ENCODE results near the gene MED13L.
"Not testable (repeated sequence)": the region's sequence is repeated elsewhere in the genome, so short reads cannot be mapped to it uniquely, and the experiment has no call there.

MED13L gene

GRCh38 chr12:116247377-116247776 is 30.1 kb downstream of the MED13L start:
- no peak for DNase-seq (ENCODE audit: low read depth in 2 of 2)

DNA sequence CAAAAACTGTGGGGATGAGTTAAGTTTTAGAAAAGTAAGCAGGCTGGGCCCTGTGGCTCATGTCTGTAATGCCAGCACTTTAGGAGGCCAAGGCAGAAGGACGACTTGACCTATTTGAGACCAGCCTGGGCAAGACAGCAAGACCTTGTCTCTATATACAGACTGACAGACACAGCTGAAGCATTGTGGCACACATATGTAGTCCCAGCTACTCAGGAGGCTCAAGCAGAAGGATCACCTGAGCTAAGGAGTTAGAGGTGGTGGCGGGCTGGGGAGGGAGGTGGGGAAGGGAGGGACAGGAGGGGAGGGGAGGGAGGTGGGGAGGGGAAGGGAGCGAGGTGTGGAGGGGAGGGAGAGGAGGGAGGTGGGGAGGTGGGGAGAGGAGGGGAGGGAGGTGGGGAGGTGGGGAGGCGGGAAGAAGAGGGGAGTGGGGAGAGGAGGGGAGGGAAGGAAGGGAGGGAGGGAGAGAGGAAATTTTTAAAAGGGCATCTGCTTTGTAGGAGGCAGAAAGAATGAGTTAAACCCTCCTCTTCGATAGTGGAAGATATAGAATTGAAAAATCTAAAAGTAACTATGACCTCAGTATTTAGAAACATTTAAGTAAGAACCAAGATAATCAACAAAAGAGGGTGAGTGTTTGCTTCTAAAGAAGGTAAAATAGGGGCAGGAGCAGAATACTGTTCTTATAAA is 30.9 kb downstream of the MED13L start:
- DNase-seq (ENCODE audit: low read depth in 2 of 2) = no peak

GRCh38 chr12:116245189-116245588 is 32.3 kb downstream of the MED13L start:
- DNase-seq (ENCODE audit: low read depth in 2 of 2) = no peak

DNA sequence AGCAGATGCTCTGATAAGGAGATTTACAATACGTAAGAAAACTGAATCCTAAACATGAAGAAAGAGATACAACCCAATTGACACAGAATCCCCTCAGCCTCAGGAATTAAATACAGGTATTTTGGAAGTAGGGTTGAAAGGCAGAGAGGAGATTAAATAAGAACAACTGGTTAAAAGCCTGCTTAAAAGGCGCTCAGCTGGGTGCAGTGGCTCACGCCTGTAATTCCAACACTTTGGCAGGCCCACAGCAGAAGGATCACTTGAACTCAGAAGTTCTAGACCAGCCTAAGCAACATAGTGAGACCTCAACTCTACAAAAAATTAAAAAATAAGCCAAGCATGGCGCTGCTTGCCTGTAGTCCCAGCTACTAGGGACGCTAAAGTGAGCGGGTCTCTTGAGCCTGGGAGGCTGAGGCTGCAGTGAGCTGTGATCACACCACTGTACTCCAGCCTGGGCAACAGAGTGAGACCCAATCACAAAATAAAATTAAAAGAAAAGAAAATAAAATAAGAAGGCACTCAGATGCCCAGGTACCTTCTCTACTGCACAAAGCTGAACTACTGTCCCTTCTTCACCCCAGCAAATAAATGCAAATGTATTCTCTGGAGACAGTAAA is 32.9 kb downstream of the MED13L start:
- no peak for DNase-seq (ENCODE audit: low read depth in 2 of 2)

DNA sequence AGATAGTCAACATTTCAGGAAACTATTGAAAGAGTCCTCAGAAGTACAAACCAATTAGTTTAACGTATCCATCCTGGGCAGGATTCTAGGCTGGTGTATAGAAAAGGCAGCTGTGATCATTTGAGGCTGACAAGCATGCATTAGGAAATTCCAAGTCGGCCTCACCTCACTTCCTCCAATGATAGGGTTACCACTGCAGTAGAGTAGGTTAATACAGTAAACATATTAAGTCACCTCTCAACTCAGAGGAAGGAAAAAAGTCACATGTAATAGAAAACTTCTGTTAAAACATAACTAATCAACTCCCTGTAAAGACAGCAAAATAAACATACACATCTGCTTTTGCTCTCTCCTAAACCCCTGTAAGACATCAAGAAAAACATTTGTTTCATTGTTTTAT is 33.5 kb downstream of the MED13L start:
- no peak for DNase-seq (ENCODE audit: low read depth in 2 of 2)

GRCh38 chr12:116242740-116243139 is 34.8 kb downstream of the MED13L start:
- DNase-seq (ENCODE audit: low read depth in 2 of 2) = no peak

- DNase-seq (ENCODE audit: low read depth in 2 of 2) = no peak
Observed at GRCh38 chr12:116241157-116241759, 36.2 kb downstream of the MED13L start.

GRCh38 chr12:116238570-116239119 is 38.8 kb downstream of the MED13L start:
- not testable (repeated sequence) for DNase-seq (ENCODE audit: low read depth in 2 of 2)

GRCh38 chr12:116238149-116238548 is 39.3 kb downstream of the MED13L start:
- no peak for DNase-seq (ENCODE audit: low read depth in 2 of 2)

GRCh38 chr12:116236976-116237375 is 40.5 kb downstream of the MED13L start:
- no peak for DNase-seq (ENCODE audit: low read depth in 2 of 2)

DNA sequence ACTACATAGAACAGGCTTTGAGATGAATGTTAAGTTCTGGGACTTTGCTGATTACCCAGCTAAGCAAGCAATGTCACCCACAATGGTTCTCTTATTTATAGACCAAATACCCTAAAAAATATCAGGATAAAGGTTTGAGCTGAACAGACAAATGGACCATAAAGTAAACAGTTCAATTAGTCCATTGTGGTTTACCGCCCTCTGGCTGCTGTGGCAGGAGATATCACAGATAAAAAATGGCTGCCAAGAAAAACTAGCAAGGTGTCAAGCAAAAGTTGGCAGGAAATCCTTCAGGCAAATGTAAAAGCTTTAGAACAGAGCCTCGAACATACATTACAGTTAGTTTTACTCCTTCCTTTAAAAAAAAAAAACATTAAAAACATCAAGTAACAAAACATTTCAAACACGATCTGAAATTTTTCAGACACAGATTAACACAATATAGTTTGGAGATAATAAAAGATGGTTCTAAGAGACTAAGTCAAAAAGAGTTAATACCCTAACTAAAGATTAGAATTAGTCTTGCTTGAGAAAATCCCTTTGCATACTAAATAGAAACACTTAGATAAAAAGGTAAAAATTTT is 41.3 kb downstream of the MED13L start:
- DNase-seq (ENCODE audit: low read depth in 2 of 2) = peak; percentile 4 to 15

GRCh38 chr12:116234148-116234547 is 43.3 kb downstream of the MED13L start:
- DNase-seq (ENCODE audit: low read depth in 2 of 2) = not testable (repeated sequence)

DNA sequence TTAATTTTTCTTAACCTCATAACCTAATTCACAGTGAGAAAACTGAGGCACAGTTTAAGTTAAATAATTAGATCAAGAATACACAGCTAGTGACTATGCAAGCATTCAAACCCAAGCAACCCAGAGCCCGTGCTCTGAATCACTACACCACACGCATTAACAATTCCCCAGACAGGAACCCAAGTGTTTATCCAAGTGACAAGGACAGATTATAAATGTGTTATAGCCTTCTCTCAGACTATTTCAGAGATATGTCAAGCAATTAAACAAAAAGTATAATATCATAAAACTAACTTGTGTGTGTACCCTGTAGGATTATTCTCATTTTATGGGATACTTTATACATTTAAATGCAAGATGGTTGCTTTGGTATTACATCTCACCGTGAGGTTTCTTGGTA is 43.8 kb downstream of the MED13L start:
- no peak for DNase-seq (ENCODE audit: low read depth in 2 of 2)

- no peak for DNase-seq (ENCODE audit: low read depth in 2 of 2)
Observed at GRCh38 chr12:116227811-116228210, 49.7 kb downstream of the MED13L start.

DNA sequence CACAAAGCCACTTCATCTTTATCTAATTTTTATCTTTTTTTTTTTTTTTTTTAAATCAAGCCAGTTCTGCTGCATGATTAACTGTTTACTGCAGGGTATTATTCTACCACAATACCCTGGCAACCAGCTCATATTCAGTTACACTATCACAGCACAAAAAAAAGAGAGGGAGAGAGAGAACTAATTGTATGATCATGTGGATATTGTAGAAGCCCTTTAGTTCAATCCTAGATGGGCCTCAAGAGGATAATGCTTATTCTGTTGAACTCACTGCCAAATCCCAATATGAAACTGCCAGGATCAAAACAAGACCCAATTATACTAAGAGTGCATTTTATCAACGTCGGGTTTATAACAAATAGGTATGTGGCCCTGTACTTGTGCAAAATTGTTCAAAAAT is 51.5 kb downstream of the MED13L start:
- no peak for DNase-seq (ENCODE audit: low read depth in 2 of 2)

- DNase-seq (ENCODE audit: low read depth in 2 of 2) = no peak
Observed at GRCh38 chr12:116222358-116222757, 55.1 kb downstream of the MED13L start.

- no peak for DNase-seq (ENCODE audit: low read depth in 2 of 2)
Observed at GRCh38 chr12:116220756-116221155, 56.7 kb downstream of the MED13L start.

- no peak for DNase-seq (ENCODE audit: low read depth in 2 of 2)
Observed at GRCh38 chr12:116217045-116217735, 60.3 kb downstream of the MED13L start.

DNA sequence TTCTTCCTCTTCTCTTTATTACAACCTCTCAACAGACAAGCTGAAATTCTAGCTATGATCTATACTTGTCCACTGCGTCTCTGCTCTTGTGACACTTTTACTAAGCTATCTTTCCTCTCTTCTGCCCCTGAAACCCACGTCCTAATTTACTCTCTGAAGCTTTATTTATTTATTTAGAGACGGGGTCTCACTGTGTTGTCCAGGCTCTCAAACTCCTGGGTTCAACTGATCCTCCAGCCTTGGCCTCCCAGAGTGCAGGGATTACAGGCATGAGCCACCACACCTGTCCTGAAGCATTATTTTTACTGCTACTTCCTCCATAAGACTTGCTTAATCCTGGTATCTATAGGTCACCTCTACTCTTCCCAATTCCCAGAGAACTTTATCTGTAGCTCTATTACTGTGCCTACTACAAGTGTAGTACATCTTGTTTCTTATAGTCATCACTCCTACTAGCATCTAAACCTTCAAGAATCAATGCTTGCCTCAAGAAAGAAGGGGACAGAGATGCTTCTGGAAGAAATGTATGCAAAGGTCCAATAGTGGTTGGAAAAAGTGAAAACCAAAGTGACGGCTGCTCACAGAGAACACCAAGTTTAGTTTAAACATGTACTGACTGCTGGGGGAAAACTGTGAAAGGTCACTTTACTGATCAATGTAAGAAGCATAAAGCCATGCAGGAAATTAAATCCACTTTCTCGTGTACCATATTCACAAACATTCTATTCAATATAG is 61.3 kb downstream of the MED13L start:
- no peak for DNase-seq (ENCODE audit: low read depth in 2 of 2)

- DNase-seq (ENCODE audit: low read depth in 2 of 2) = no peak
Observed at GRCh38 chr12:116215023-116215422, 62.5 kb downstream of the MED13L start.

DNA sequence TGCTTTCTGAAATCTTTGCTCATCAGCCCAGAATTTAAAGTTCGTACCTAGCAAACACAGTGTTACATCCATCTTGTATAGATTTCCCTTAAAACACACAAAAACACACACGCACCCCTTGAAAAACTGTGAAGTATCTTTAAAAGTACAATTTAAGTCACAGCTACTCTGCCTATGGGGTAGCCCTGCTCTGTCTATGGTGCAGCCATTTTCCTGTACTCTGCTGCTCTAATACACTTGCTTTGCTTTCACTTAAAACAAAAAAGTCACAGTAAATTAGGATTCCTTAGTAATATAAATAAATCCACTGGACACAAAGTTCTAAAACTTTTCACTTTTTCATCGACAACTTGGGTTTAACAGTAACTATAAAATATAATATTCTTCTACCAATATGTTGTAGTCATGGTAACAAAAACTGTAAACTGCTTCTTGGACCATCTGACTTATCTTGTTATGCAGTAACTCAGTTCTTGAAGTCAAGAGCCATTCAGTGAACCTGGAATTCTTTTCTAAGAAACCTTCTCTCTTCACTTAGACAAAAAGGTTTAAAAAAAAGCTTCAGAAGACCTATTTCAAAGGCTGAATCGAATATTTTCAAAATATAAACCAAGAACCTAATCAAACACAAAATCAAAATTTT is 63.5 kb downstream of the MED13L start:
- DNase-seq (ENCODE audit: low read depth in 2 of 2) = no peak
